Breast epithelium (tissue), 3 donors: ENCODE data around the gene CCDC171.

Experiments
- CTCF ChIP-seq, 3 donors: fragments of 450-650 bp; IDR thresholded peaks; one replicate each; pipeline ENCODE4 v1.5.1; 2016 to 2017; ENCODE audit warnings: antibody characterized with exemption in 3 of 3, mild to moderate bottlenecking in 3 of 3, moderate library complexity in 3 of 3
- POLR2A ChIP-seq: fragments of 450-650 bp; IDR thresholded peaks from one replicate; pipeline ENCODE4 v1.6.1; 2016; ENCODE audit warnings: antibody characterized with exemption, mild to moderate bottlenecking, moderate library complexity
- POLR2AphosphoS5 ChIP-seq, 3 donors: sonication (generic); formaldehyde crosslinking; IDR thresholded peaks; one replicate each; pipeline ENCODE4 v1.6.1; 2017; ENCODE audit warnings: antibody characterized with exemption in 3 of 3

- no peak for TF ChIP-seq CTCF (IDR thresholded peaks at IDR 0.05)
- TF ChIP-seq POLR2A, result no peak
- no peak for TF ChIP-seq POLR2AphosphoS5 (IDR thresholded peaks at IDR 0.05)
Measured at GRCh38 chr9:15927161-15927560, 374.3 kb downstream of the CCDC171 start.
